Measurements from ENCODE around the gene BICC1. TPM values are rescaled to one million over a fixed set of nuclear protein-coding genes. Genes with fewer than 3 reads are reported as not detected.
"Not testable (repeated sequence)": the region's sequence is repeated elsewhere in the genome, so short reads cannot be mapped to it uniquely, and the experiment has no call there.

The BICC1 gene
- total and polyA plus RNA-seq, 2 of the 13 experiments (the other 11 are each of a cell fraction or from before 2014, with no cell fraction given) = 0.18 to 1.5 TPM

GRCh38 chr10:58857251-58857805 lies 344.7 kb downstream of the BICC1 start (continued):
- TF ChIP-seq XBP1 (CRISPR knock-in tag; IDR thresholded peaks at IDR 0.05) = no peak
- TF ChIP-seq ZNF510 (CRISPR knock-in tag; IDR thresholded peaks at IDR 0.05; ENCODE audit: low read depth) = no peak
- no peak for TF ChIP-seq RFX1 (IDR thresholded peaks at IDR 0.05)
- no peak for TF ChIP-seq MYPOP (CRISPR knock-in tag; IDR thresholded peaks at IDR 0.05)
- TF ChIP-seq ATF1 (CRISPR knock-in tag; IDR thresholded peaks at IDR 0.05) = no peak

GRCh38 chr10:58858123-58858522 lies 345.5 kb downstream of the BICC1 start:
- H4K20me1 ChIP-seq (ENCODE audit: insufficient read depth, low read length); H2AFZ ChIP-seq (ENCODE audit: low read length); H3K9ac ChIP-seq (ENCODE audit: insufficient read depth, low read depth, low read length); in situ Hi-C loops (cut with HindIII; ENCODE audit: extremely low pct_ligation_motif_present, low pct_unique_long_range_greater_than_20kb); H3K4me3 ChIP-seq (replicated peaks in 1 of 3; ENCODE audit: insufficient read depth in 1 of 3, low read depth in 2 of 3, low read length in 3 of 3); ATAC-seq; H3K27me3 ChIP-seq (ENCODE audit: control insufficient read depth in 1 of 2, insufficient read depth in 2 of 2, low read length in 2 of 2); CTCF ChIA-PET (ENCODE audit: low intra/inter-chr PET ratio, low total read pairs); FAIRE-seq; POLR2A ChIA-PET; H3K4me2 ChIP-seq (ENCODE audit: low read depth, low read length); H3K36me3 ChIP-seq (replicated peaks in 1 of 2; ENCODE audit: control insufficient read depth in 1 of 2, insufficient read depth in 2 of 2, low read length in 2 of 2); H3K9me3 ChIP-seq (ENCODE audit: low read length); BruUV-seq (replicated peaks); DNase-seq (ENCODE audit: low spot score); H3K27ac ChIP-seq (ENCODE audit: extremely low read length, insufficient read depth, low read length); intact Hi-C loops (cut with micrococcal nuclease; ENCODE audit: unreplicated experiment); H3K79me2 ChIP-seq (ENCODE audit: insufficient read depth, low read length): not testable (repeated sequence)
- peaks cover 12% of the 10 kb centered on the region for H3K4me1 ChIP-seq (ENCODE audit: insufficient read depth, low read length)
- WGBS (ENCODE audit: low lambda C conversion rate) = 14% methylated on average over 1 of the region's 1 CpG

GRCh38 chr10:58859526-58859925 lies 346.9 kb downstream of the BICC1 start:
- H2AFZ ChIP-seq (ENCODE audit: low read length) = no peak overlapping the region
- TF ChIP-seq MIER2 (CRISPR knock-in tag; IDR thresholded peaks at IDR 0.05) (no peak), IKZF5 (CRISPR knock-in tag; IDR thresholded peaks at IDR 0.05) (no peak), NFE2L1 (CRISPR knock-in tag; IDR thresholded peaks at IDR 0.05; ENCODE audit: borderline replicate concordance) (no peak), MEIS2 (CRISPR knock-in tag; IDR thresholded peaks at IDR 0.05) (no peak), UBTF (CRISPR knock-in tag; IDR thresholded peaks at IDR 0.05) (no peak), ZNF101 (CRISPR knock-in tag; IDR thresholded peaks at IDR 0.05; ENCODE audit: borderline replicate concordance, low read depth) (no peak), TGIF2 (CRISPR knock-in tag; IDR thresholded peaks at IDR 0.05) (no peak), RXRA (CRISPR knock-in tag; IDR thresholded peaks at IDR 0.05) (no peak)
- no peaks in the 10 kb centered on the region for H3K9me3 ChIP-seq (ENCODE audit: low read length)
- peaks cover 12% of the 10 kb centered on the region for H3K4me1 ChIP-seq (ENCODE audit: insufficient read depth, low read length)
- no peak overlapping the region for H3K9ac ChIP-seq (ENCODE audit: insufficient read depth, low read depth, low read length)
- H3K4me2 ChIP-seq (ENCODE audit: low read depth, low read length) = no peak overlapping the region
- 38% methylated on average over 2 of the region's 2 CpGs for WGBS (ENCODE audit: low lambda C conversion rate)
- no peak overlapping the region for H3K4me3 ChIP-seq (replicated peaks in 1 of 3; ENCODE audit: insufficient read depth in 1 of 3, low read depth in 2 of 3, low read length in 3 of 3)
- intact Hi-C loops (cut with micrococcal nuclease; ENCODE audit: unreplicated experiment) = no loop called here
- no peak for ATAC-seq
- BruUV-seq (replicated peaks) = no TSS peak
- ChIA-PET CTCF (ENCODE audit: low intra/inter-chr PET ratio, low total read pairs) (no interaction called here), POLR2A (no interaction called here)
- H3K36me3 ChIP-seq (replicated peaks in 1 of 2; ENCODE audit: control insufficient read depth in 1 of 2, insufficient read depth in 2 of 2, low read length in 2 of 2) = no peaks in the 10 kb centered on the region
- H3K27ac ChIP-seq (ENCODE audit: extremely low read length, insufficient read depth, low read length) = no peak overlapping the region
- in situ Hi-C loops (cut with HindIII; ENCODE audit: extremely low pct_ligation_motif_present, low pct_unique_long_range_greater_than_20kb) = no loop called here
- FAIRE-seq = no peak
- no peaks in the 10 kb centered on the region for H4K20me1 ChIP-seq (ENCODE audit: insufficient read depth, low read length)
- H3K27me3 ChIP-seq (ENCODE audit: control insufficient read depth in 1 of 2, insufficient read depth in 2 of 2, low read length in 2 of 2) = no peaks in the 10 kb centered on the region
- no peak for DNase-seq (ENCODE audit: low spot score)
- H3K79me2 ChIP-seq (ENCODE audit: insufficient read depth, low read length) = no peaks in the 10 kb centered on the region
